ENCODE results near the gene CCBE1.

Gene CCBE1

GRCh38 chr18:59639821-59640220, 57.4 kb downstream of the CCBE1 start:
- TF ChIP-seq EZH2phosphoT487 (conservative IDR thresholded peaks at IDR 0.05; ENCODE audit: low read length): no peak
- TF ChIP-seq, protein P1, sequence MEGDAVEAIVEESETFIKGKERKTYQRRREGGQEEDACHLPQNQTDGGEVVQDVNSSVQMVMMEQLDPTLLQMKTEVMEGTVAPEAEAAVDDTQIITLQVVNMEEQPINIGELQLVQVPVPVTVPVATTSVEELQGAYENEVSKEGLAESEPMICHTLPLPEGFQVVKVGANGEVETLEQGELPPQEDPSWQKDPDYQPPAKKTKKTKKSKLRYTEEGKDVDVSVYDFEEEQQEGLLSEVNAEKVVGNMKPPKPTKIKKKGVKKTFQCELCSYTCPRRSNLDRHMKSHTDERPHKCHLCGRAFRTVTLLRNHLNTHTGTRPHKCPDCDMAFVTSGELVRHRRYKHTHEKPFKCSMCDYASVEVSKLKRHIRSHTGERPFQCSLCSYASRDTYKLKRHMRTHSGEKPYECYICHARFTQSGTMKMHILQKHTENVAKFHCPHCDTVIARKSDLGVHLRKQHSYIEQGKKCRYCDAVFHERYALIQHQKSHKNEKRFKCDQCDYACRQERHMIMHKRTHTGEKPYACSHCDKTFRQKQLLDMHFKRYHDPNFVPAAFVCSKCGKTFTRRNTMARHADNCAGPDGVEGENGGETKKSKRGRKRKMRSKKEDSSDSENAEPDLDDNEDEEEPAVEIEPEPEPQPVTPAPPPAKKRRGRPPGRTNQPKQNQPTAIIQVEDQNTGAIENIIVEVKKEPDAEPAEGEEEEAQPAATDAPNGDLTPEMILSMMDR (IDR thresholded peaks at IDR 0.05; ENCODE audit: insufficient read depth, low read length, poor library complexity, severe bottlenecking): no peak
- no peaks in the 10 kb centered on the region for H3K79me2 ChIP-seq (ENCODE audit: insufficient read depth, low read length)
- H3F3A ChIP-seq (ENCODE audit: insufficient read depth): no peaks in the 10 kb centered on the region
- H3K9me3 ChIP-seq (ENCODE audit: insufficient read depth, low read length): no peaks in the 10 kb centered on the region
- no peak overlapping the region for H3K9ac ChIP-seq (ENCODE audit: low read length)
- no peak overlapping the region for H3K4me2 ChIP-seq (ENCODE audit: low read depth, low read length, poor library complexity, severe bottlenecking)
- H3K4me3 ChIP-seq (ENCODE audit: insufficient read depth, low read length, poor library complexity, severe bottlenecking): no peak overlapping the region
- H3K27ac ChIP-seq (ENCODE audit: low read depth, low read length): no peak overlapping the region
- H2AFZ ChIP-seq (ENCODE audit: low read depth, low read length, severe bottlenecking): no peak overlapping the region
- H3K9me2 ChIP-seq (replicated peaks; ENCODE audit: insufficient read depth, low read length): no peaks in the 10 kb centered on the region
- no peaks in the 10 kb centered on the region for H3K27me3 ChIP-seq (ENCODE audit: low read length)
- H3K36me3 ChIP-seq (ENCODE audit: low read length): no peaks in the 10 kb centered on the region
- no peaks in the 10 kb centered on the region for H4K20me1 ChIP-seq (ENCODE audit: low read depth, low read length)

DNA sequence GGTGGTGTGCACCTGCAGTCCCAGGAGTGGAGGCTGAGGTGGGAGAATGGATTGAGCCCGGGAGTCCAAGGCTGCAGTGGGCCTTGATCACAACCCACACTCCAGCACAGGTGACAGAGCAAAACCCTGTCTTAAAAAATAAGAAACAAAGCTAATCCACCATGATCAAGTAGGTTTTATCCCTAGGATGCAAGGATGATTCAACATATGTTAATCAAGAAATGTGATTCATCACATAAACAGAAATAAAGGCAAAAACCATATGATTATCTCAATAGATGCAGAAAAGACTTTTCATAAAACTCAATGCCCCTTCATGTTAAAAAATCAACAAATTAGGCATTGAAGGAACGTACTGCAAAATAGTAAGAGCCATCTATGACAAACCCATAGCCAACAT, 58.1 kb downstream of the CCBE1 start:
- Histone ChIP-seq H3K36me3 (ENCODE audit: low read length) (no peaks in the 10 kb centered on the region), H3K4me2 (ENCODE audit: low read depth, low read length, poor library complexity, severe bottlenecking) (no peak overlapping the region), H3K4me3 (ENCODE audit: insufficient read depth, low read length, poor library complexity, severe bottlenecking) (no peak overlapping the region), H4K20me1 (ENCODE audit: low read depth, low read length) (no peaks in the 10 kb centered on the region), H3K9me3 (ENCODE audit: insufficient read depth, low read length) (no peaks in the 10 kb centered on the region), H3K9me2 (replicated peaks; ENCODE audit: insufficient read depth, low read length) (no peaks in the 10 kb centered on the region), H3F3A (ENCODE audit: insufficient read depth) (no peaks in the 10 kb centered on the region), H3K27ac (ENCODE audit: low read depth, low read length) (no peak overlapping the region), H2AFZ (ENCODE audit: low read depth, low read length, severe bottlenecking) (no peak overlapping the region), H3K27me3 (ENCODE audit: low read length) (no peaks in the 10 kb centered on the region), H3K79me2 (ENCODE audit: insufficient read depth, low read length) (no peaks in the 10 kb centered on the region), H3K9ac (ENCODE audit: low read length) (no peak overlapping the region)
- TF ChIP-seq, protein P1 (IDR thresholded peaks at IDR 0.05; ENCODE audit: insufficient read depth, low read length, poor library complexity, severe bottlenecking): no peak
- no peak for TF ChIP-seq EZH2phosphoT487 (conservative IDR thresholded peaks at IDR 0.05; ENCODE audit: low read length)

DNA sequence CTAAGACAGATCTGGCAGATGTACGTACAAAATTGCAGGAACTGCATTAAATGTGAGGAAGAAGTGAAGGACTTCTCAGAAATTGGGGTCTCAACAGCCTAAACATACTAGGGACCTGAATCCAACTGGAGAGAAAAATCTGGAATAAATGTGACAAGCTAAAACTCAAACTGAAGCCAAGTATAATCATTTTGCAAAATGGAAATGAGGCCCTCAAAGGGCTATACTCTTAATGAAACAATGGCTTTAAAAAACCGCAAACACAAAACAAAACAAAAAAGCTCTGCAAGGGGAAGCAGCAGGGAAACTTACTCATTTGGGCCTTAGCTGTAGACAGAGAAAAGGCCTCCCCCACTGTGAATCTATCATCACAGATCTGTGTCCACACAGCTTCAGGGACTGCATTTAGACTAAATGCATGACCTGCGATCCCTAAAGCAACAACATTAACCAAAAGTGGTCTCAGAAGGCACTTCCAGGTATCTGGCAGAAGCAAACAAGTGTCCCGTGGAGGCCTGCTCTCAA, 63.2 kb downstream of the CCBE1 start:
- no peaks in the 10 kb centered on the region for H3K36me3 ChIP-seq (ENCODE audit: low read length)

More for the DNA sequence above, 63.2 kb downstream of the CCBE1 start:
- Histone ChIP-seq H3K9me2 (replicated peaks; ENCODE audit: insufficient read depth, low read length) (no peaks in the 10 kb centered on the region), H3K27me3 (ENCODE audit: low read length) (no peaks in the 10 kb centered on the region), H3K9me3 (ENCODE audit: insufficient read depth, low read length) (no peaks in the 10 kb centered on the region), H3K79me2 (ENCODE audit: insufficient read depth, low read length) (no peaks in the 10 kb centered on the region), H3F3A (ENCODE audit: insufficient read depth) (no peaks in the 10 kb centered on the region), H3K4me3 (ENCODE audit: insufficient read depth, low read length, poor library complexity, severe bottlenecking) (no peak overlapping the region), H3K9ac (ENCODE audit: low read length) (no peak overlapping the region), H3K4me2 (ENCODE audit: low read depth, low read length, poor library complexity, severe bottlenecking) (no peak overlapping the region), H3K27ac (ENCODE audit: low read depth, low read length) (no peak overlapping the region), H2AFZ (ENCODE audit: low read depth, low read length, severe bottlenecking) (no peak overlapping the region), H4K20me1 (ENCODE audit: low read depth, low read length) (no peaks in the 10 kb centered on the region)
- no peak for TF ChIP-seq EZH2phosphoT487 (conservative IDR thresholded peaks at IDR 0.05; ENCODE audit: low read length)
- TF ChIP-seq, protein P1 (IDR thresholded peaks at IDR 0.05; ENCODE audit: insufficient read depth, low read length, poor library complexity, severe bottlenecking): no peak

Measured in SU-DHL-6 (cell line).